Stimulated activated CD8-positive, alpha-beta memory T cell treated with anti-CD3 and anti-CD28 coated beads, Interleukin-7, amount 100 ng/mL, for 1 hour (primary cell): ENCODE measurements around the gene UCHL3.
"Not testable (repeated sequence)": the region's sequence is repeated elsewhere in the genome, so short reads cannot be mapped to it uniquely, and the experiment has no call there.

Source experiments
- DNase-seq, 2 donors: peaks; one replicate each; pipeline ENCODE4 v3.0.0-alpha.2; 2020; ENCODE audit warnings: low read depth in 2 of 2

Gene UCHL3

DNA sequence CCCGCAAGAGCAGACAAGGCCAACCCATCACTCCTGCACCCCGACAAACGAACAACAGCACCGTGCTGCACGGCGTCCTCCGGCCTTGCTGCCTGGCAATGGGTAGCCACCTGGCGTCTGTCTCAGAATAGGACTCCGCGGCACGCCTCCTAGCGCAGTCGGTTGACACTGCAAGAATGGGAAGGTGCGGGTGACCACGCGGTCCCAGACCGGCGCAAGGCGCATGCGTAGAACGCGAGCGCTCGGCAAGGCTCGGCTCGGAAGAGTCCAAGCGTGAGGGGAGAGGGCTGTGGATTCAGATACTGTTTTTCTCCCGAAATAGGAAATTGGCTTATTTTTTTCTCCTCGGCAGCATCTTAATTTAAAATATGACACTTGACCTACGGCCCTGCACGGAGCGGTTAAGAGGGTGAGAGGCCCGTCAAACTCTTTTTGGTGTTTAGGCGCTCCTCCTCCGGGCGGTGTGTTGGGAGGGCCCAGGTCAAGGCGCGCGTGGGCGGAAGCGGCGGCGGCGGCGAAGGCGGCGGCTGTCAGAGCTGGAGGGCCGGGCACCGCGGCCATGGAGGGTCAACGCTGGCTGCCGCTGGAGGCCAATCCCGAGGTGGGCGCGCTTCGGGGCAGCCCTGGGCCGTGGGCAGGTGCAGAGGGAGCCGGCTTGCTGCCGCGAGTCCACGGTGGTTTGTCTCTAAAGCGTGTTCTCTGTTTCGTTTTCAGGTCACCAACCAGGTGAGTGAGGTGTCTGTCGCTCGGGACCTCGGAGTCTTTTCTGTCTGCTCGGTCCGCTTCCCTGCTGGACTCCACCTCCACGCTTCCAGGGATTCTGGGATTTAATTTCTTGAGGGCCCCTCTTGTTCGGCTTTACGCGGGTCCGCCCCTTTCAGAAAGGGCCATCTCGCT is at the start of gene UCHL3:
Gene UCHL3, plus strand, starts transcription at position 530 of the 897 bp plus-strand sequence. Its CDS starts 30 bp downstream, at position 560.
- peak; percentile 89 to 94 for DNase-seq

- DNase-seq = no peak
These were observed 44.3 kb upstream of the UCHL3 start for GRCh38 chr13:75505327-75505726.

- DNase-seq = no peak
These were observed 43.6 kb upstream of the UCHL3 start for GRCh38 chr13:75506018-75506417.

GRCh38 chr13:75507027-75508001 is 42.3 kb upstream of the UCHL3 start:
- DNase-seq = no peak

DNA sequence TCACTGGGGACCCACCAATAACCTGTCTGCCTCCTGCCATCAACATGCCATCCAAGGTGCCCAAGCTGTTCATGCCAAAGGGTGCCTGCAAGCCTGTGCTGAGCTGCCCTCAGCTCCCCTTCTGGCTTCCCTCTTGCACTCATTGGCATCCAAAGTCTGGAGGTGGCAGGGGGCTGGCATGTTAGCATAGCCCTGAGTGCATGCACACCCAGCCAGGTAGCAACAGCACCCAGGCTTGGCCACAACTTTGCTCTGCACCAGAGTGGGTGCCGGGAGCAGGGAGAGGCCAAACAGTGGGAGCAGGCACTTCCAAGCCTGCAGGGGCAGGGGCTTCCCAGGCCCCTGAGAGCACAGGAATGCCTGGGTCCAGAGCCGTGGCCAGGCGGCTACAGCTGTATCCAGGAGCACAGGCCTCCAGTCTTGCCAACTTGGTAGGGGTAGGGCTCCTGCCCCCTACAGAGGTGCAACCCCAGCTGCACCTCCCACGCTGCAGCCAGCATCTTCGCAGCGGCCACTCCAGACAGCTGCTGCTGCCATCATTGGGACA is 41.5 kb upstream of the UCHL3 start:
- no peak for DNase-seq

GRCh38 chr13:75511051-75511625 is 38.5 kb upstream of the UCHL3 start:
- DNase-seq = no peak

- no peak for DNase-seq
These were observed 37.3 kb upstream of the UCHL3 start for GRCh38 chr13:75512253-75512652.

- no peak for DNase-seq
These were observed 36.3 kb upstream of the UCHL3 start for GRCh38 chr13:75513271-75513670.

DNA sequence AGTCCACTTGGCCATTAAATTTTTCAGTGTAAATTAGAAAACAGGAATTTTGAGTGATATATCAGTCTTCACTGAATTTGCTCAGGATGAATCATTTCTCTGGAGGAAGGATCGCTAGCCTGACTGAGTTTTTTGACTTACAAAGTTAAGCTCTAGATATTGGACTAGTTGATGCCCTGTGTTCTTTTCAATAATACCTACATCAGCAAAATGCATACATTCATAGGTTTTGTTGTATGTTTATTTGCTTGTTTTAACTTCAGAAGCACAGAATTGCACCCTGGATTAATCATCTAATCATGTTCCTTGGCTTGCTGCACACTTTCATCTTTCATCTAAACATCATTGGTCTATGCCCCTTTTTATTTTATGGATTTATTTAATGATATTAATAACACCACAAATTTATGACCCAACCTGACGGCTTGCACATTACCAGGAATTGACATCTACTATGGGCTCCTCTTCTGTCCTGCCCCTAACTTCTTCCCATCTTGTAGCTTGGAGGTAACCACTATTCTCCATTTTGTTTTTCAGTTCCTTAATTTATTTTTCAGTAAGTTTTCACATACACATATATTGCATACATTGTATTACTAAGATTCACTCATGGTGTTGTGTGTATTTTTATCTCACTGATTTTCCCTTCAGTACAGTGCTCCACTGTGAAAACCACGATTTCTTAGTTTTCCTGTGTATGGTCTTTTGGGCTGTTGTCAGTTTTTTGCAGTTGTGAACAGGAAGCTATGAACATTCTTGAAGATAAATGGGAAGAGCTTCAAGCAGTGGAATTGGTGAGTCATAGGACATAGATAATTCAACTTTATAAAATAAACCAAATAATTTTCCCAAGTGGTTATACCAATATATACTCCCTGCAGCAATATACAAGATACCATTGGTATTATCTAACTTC is 35.3 kb upstream of the UCHL3 start:
- DNase-seq = no peak

- DNase-seq = no peak
These were observed 31.0 kb upstream of the UCHL3 start for GRCh38 chr13:75518439-75519088.

DNA sequence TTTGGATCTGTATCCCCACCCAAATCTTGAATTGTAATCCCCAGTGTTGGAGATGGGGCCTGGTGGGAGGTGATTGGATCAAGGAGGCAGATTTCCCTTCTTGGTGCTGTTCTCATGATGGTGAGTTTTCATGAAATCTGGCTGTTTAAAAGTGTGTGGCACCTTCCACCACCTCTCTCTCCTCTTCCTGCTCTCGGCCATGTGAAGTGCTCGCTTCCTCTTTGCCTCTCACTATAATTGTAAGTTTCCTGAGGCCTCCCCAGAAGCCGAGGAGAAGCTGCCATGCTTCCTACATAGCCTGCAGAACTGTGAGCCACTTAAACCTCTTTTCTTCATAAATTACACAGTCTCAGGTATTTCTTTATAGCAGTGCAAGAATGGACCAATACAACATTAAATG is 27.6 kb upstream of the UCHL3 start:
- no peak for DNase-seq

- DNase-seq = no peak
These were observed 19.0 kb upstream of the UCHL3 start for GRCh38 chr13:75530549-75530961.

GRCh38 chr13:75533861-75534260 is 15.7 kb upstream of the UCHL3 start:
- DNase-seq = no peak

DNA sequence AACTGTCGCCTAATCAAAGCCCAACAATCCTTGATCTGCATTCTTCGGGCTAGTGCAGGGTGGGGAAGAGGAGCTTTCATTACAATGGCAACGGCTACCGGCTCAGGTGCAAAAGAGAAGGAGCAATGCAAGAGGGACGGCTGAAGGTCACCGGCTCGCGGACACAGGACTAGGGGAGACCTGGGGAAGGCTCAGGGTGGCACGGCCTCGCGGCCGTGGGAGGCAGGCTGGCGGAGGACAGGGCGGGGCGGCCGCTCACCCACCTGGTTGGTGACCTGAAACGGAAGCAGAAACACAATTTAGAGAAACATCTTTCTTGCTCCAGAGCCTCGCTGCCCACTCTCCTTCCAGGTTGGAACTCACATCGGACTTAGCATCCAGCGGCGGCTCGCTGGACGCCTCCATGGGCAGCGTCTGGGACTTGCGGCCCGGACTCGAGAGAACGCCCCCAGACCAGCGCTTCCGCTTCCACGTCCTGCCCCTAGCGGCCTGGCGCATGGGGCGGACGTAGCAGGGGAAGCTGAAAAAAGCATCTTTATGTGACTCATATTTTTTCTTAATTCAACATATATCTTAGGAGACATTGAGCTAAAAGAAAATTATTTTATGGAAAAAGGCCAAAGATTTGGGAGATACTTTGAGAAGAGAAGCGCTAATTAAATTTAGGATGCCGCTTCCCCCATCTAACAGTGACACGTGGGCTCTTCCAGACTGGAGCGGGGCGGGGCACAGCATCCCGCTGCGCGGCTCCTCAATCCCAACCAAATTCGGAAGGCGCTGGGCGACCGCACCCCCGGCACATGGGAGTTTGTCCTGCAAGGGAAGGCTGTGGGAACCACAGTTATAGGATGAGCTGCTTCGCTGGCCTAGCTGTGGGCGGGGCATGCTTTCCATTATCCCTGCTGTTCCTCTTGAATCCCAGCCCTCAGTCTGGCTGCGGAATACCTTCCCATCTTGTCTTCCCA is 11.9 kb upstream of the UCHL3 start, which contains the start of gene COMMD6:
Gene COMMD6, minus strand, starts transcription at position 441 of the 965 bp plus-strand sequence. Its CDS starts 36 bp downstream, at position 405.
- DNase-seq = peak; percentile 46 to 48

GRCh38 chr13:75541287-75541686 is 8.3 kb upstream of the UCHL3 start:
- no peak for DNase-seq

DNA sequence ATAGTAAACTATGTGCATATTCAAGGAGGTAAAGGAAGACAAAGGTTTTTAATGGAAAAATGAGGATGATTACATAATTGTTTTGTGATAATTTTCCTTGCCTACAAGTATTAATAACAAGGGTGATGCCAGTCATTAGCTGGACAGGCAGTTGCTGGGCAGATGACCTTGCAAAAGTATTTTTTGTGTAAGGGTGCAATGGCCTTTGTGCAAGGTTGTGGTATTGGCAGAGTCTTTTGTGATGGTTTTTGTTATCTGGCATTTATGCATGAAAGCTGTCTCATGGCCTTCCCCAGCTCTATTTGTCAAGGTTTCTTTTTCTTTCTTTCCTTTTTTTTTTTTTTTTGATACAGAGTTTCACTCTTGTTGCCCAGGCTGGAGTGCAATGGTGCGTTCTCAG is 7.6 kb upstream of the UCHL3 start:
- DNase-seq = no peak

GRCh38 chr13:75544681-75545330 is 4.8 kb upstream of the UCHL3 start:
- DNase-seq = no peak

GRCh38 chr13:75545386-75545785 is 4.2 kb upstream of the UCHL3 start:
- not testable (repeated sequence) for DNase-seq
